ENCODE data around the gene NUMBL.

DNA sequence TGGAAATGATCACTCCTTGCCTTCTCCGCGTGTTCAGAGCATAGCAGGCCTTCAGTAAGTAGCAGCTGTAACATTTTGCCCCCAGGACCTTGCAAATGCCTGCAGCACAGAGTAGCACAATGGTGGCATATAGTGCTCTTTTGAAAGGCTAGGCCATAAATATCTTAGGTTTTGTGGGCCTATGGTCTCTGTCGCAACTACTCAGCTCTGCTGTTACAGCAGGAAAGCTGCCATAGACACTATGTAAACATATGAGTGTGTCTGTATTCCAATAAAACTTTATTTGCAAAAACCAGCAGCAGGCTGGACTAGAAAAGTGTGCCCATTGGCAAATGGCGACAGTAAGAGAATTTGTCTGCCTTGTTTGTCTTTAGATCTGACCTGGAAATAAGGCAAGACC lies 35.8 kb upstream of the NUMBL start:
- TF ChIP-seq EP300 (IDR thresholded peaks at IDR 0.05) (no peak), CTCF (IDR thresholded peaks at IDR 0.05) (no peak), POLR2A (IDR thresholded peaks at IDR 0.05; ENCODE audit: low read depth) (no peak)

Measured in esophagus muscularis mucosa (tissue), 4 donors.